ENCODE data around the gene TRPC4AP. TPM values are rescaled to one million over a fixed set of nuclear protein-coding genes. Genes with fewer than 3 reads are reported as not detected.

Gene TRPC4AP
- total and polyA plus RNA-seq, 12 donors, result 33.8 to 87.2 (median 78.1) TPM

DNA sequence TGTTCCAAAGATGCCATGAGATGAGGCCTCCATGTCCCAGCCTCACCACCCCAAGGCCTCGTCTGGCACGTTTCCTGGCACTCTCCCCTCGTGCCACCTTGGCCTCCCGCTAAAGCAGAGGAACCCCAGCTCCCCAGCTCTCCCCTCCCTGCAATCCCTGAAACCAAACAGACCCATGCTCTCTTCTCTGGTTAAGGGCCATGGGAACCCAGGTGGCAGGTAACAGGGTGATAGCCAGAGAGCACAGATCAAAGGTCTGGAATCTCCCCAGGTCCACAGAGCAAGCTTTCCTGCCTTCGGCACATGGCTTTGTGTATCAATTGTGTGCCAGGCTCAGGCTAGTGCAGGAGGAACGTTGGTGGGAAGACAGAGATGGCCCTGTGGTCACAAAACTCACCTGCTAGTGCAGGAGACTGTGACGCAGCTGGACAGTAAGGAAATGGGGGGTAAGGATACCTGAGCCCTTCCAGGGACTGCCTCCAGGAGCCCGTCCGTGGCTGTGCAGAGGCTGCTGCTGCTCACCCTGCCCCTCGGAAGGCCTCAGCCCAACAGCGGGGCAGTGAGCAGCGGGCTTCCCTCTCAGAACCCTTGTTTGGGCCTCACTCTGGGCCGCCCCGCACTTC lies 98.0 kb downstream of the TRPC4AP start:
- no peaks in the 10 kb centered on the region for H3K27me3 ChIP-seq
- H3K4me1 ChIP-seq (replicated peaks in 1 of 2), result peaks cover 0 to 3% of the 10 kb centered on the region in 2 donors
- no peaks in the 10 kb centered on the region for H3K9me3 ChIP-seq (replicated peaks in 1 of 3)
- intact Hi-C loops (cut with DNase I), result loop anchor here in 1 of 2 donors (10.0 kb wide), 1 partner anchor 220 kb away; no protein-coding TSS in a partner anchor
- peak in 1 of 7 donors; percentile 20 for DNase-seq
- WGBS, 4 donors, result 80 to 90% (median 84%) methylated on average over 14 of the region's 14 CpGs
- TF ChIP-seq, protein P1, sequence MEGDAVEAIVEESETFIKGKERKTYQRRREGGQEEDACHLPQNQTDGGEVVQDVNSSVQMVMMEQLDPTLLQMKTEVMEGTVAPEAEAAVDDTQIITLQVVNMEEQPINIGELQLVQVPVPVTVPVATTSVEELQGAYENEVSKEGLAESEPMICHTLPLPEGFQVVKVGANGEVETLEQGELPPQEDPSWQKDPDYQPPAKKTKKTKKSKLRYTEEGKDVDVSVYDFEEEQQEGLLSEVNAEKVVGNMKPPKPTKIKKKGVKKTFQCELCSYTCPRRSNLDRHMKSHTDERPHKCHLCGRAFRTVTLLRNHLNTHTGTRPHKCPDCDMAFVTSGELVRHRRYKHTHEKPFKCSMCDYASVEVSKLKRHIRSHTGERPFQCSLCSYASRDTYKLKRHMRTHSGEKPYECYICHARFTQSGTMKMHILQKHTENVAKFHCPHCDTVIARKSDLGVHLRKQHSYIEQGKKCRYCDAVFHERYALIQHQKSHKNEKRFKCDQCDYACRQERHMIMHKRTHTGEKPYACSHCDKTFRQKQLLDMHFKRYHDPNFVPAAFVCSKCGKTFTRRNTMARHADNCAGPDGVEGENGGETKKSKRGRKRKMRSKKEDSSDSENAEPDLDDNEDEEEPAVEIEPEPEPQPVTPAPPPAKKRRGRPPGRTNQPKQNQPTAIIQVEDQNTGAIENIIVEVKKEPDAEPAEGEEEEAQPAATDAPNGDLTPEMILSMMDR (IDR thresholded peaks at IDR 0.05), result no peak
- TF ChIP-seq POLR2A (IDR thresholded peaks at IDR 0.05), result no peak
- H3K4me3 ChIP-seq, result no peak overlapping the region
- no peak overlapping the region for H3K27ac ChIP-seq
- H3K36me3 ChIP-seq (replicated peaks in 1 of 2), result peaks cover 0 to 41% of the 10 kb centered on the region in 2 donors

- DNase-seq, result peak in 1 of 7 donors; percentile 11
- Histone ChIP-seq H3K4me1 (replicated peaks in 1 of 2) (peaks cover 0 to 3% of the 10 kb centered on the region in 2 donors), H3K4me3 (no peak overlapping the region), H3K36me3 (replicated peaks in 1 of 2) (peaks cover 0 to 36% of the 10 kb centered on the region in 2 donors), H3K27me3 (no peaks in the 10 kb centered on the region), H3K27ac (no peak overlapping the region), H3K9me3 (replicated peaks in 1 of 3) (no peaks in the 10 kb centered on the region)
- TF ChIP-seq POLR2A (IDR thresholded peaks at IDR 0.05), result no peak
- TF ChIP-seq, protein P1 (IDR thresholded peaks at IDR 0.05), result no peak
- 88 to 91% (median 90%) methylated on average over 2 to 22 of the region's 22 CpGs for WGBS, 4 donors
- intact Hi-C loops (cut with DNase I), result loop anchor here in 1 of 2 donors (10.0 kb wide), 1 partner anchor 221 kb away; no protein-coding TSS in a partner anchor
Measured at GRCh38 chr20:34993941-34994508, 98.6 kb downstream of the TRPC4AP start.

DNA sequence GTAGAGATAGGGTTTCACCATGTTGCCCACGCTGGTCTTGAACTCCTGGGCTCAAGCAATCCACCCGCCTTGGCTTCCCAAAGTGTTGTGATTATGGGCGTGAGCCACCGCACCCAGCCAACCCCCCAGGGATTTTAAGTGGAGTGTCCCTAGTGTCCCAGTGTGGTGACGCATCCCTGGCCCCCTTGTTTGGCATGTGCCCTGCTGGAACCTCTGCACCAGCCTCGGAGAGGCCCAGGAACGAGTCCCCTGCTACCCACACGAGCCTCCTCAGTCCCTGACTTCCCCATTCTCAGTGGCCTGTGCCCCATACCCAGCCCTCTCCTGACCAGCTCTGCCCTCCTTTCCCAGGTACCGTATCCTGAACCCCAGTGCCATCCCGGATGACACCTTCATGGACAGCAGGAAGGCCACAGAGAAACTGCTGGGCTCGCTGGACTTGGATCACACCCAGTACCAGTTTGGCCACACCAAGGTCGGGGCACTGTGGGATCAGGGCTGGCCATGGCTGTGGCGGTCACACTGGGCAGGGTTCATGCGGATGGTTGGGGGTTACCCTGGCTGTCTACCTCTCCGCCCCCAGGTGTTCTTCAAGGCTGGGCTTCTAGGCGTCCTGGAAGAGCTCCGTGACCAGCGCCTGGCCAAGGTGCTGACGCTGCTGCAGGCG lies 99.7 kb downstream of the TRPC4AP start:
- no peaks in the 10 kb centered on the region for H3K27me3 ChIP-seq
- intact Hi-C loops (cut with DNase I), result loop anchor here in 1 of 2 donors (10.0 kb wide), 1 partner anchor 222 kb away; no protein-coding TSS in a partner anchor
- H3K4me1 ChIP-seq (replicated peaks in 1 of 2), result peaks cover 0 to 3% of the 10 kb centered on the region in 2 donors
- no peak for TF ChIP-seq POLR2A (IDR thresholded peaks at IDR 0.05)
- TF ChIP-seq, protein P1 (IDR thresholded peaks at IDR 0.05), result no peak
- no peak overlapping the region for H3K27ac ChIP-seq
- H3K4me3 ChIP-seq, result no peak overlapping the region
- WGBS, 4 donors, result 84 to 91% (median 87%) methylated on average over 12 to 20 of the region's 20 CpGs
- DNase-seq, result peak in 1 of 7 donors; percentile 21
- H3K36me3 ChIP-seq (replicated peaks in 1 of 2), result peaks cover 0 to 24% of the 10 kb centered on the region in 2 donors
- no peaks in the 10 kb centered on the region for H3K9me3 ChIP-seq (replicated peaks in 1 of 3)

DNA sequence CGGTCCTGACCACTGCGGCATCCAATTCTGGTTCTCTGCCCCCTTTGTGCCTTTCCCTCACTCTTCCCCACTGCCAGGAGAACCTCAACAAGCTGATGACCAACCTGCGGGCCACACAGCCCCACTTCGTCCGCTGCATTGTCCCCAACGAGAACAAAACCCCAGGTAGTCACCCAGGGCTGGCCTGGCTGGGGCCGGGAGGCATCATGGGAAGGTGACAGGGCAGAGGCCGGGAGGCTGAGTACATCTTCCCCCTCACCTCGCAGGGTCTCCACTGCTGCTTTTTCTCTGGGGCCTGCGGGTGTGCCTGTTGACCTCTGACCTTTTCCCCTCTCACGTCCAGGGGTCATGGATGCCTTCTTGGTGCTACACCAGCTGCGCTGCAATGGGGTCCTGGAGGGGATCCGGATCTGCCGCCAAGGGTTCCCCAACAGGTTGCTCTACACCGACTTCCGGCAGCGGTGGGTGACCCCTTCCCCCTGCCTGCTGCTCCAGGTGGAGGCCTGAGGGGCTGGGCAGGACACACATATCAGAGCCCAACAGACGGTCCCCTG lies 101.9 kb downstream of the TRPC4AP start:
- Histone ChIP-seq H3K27ac (no peak overlapping the region), H3K4me1 (replicated peaks in 1 of 2) (peaks cover 0 to 4% of the 10 kb centered on the region in 2 donors), H3K36me3 (replicated peaks in 1 of 2) (peaks cover 0 to 14% of the 10 kb centered on the region in 2 donors), H3K27me3 (no peaks in the 10 kb centered on the region), H3K9me3 (replicated peaks in 1 of 3) (no peaks in the 10 kb centered on the region), H3K4me3 (no peak overlapping the region)
- intact Hi-C loops (cut with DNase I), result loop anchor here in 1 of 2 donors (10.0 kb wide), 1 partner anchor 224 kb away; no protein-coding TSS in a partner anchor
- TF ChIP-seq, protein P1 (IDR thresholded peaks at IDR 0.05), result no peak
- no peak for TF ChIP-seq POLR2A (IDR thresholded peaks at IDR 0.05)
- DNase-seq, result peak in 2 of 7 donors; percentile 21 to 25
- 85 to 91% (median 86%) methylated on average over 14 to 18 of the region's 18 CpGs for WGBS, 4 donors
